ENCODE data around the gene CATSPERE.

CATSPERE gene

DNA sequence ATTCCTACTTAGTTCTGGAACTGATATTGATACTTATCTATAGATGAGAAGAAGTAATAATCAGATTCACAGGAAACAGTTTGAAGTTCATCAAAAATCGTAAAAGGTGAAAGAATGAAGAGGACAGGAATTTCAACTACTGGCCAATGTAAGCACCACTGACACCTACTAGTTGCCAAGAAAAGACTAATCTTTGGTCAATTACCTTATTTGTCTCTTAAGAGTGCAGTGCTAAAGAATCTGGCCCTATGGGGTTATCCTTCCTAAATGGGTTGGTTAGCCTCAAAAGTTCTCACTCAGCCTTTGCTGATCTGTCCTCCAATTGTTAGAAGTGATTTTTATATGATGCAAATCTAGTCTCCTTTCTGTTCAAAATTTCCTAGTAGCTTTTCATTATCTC lies 38.9 kb upstream of the CATSPERE start:
- DNase-seq (ENCODE audit: extremely low read depth, insufficient read length), result no peak
- Histone ChIP-seq H3K36me3 (ENCODE audit: control insufficient read depth, insufficient read depth, low read length) (peaks cover 5% of the 10 kb centered on the region), H3K4me3 (replicated peaks; ENCODE audit: low read depth, low read length) (no peak overlapping the region), H3K27me3 (replicated peaks; ENCODE audit: control insufficient read depth, insufficient read depth, low read length) (no peaks in the 10 kb centered on the region)
- TF ChIP-seq, protein P1, sequence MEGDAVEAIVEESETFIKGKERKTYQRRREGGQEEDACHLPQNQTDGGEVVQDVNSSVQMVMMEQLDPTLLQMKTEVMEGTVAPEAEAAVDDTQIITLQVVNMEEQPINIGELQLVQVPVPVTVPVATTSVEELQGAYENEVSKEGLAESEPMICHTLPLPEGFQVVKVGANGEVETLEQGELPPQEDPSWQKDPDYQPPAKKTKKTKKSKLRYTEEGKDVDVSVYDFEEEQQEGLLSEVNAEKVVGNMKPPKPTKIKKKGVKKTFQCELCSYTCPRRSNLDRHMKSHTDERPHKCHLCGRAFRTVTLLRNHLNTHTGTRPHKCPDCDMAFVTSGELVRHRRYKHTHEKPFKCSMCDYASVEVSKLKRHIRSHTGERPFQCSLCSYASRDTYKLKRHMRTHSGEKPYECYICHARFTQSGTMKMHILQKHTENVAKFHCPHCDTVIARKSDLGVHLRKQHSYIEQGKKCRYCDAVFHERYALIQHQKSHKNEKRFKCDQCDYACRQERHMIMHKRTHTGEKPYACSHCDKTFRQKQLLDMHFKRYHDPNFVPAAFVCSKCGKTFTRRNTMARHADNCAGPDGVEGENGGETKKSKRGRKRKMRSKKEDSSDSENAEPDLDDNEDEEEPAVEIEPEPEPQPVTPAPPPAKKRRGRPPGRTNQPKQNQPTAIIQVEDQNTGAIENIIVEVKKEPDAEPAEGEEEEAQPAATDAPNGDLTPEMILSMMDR (IDR thresholded peaks at IDR 0.05; ENCODE audit: insufficient read depth, low read length, poor library complexity, severe bottlenecking), result no peak

DNA sequence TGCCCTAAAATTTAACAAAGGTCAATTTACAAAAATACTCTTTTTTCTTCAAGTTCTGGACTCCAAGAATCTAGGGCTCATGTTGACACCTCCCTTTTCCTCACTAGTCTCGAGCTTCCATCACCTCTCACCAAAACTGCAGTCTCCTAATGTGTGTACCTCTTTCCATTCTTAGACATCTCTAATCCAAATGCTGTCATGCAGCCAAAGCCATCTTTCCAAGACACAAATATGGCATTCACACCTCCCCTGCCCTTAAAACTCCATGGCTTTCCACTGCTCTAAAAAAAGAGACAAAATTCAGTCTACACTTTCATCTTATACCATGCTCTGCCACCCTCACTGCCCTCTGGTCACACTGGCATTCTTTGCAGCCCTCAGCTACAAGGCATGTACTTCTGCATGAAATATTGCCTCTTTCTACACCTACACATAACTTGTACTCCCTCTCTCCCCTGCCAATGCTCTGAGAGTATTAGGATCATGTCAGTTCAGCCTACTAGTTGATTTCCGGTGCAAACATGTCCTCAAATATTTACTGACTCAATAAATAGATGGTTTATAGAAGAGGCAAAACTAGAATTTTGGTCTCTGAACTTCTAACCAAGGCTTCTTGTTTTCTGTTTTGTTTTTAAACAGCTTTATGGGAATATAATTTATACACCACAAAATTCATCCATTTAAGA lies 36.3 kb upstream of the CATSPERE start:
- DNase-seq (ENCODE audit: extremely low read depth, insufficient read length), result no peak
- H3K27me3 ChIP-seq (replicated peaks; ENCODE audit: control insufficient read depth, insufficient read depth, low read length), result no peaks in the 10 kb centered on the region
- TF ChIP-seq, protein P1 (IDR thresholded peaks at IDR 0.05; ENCODE audit: insufficient read depth, low read length, poor library complexity, severe bottlenecking), result no peak
- H3K4me3 ChIP-seq (replicated peaks; ENCODE audit: low read depth, low read length), result no peak overlapping the region
- peaks cover 4% of the 10 kb centered on the region for H3K36me3 ChIP-seq (ENCODE audit: control insufficient read depth, insufficient read depth, low read length)

DNA sequence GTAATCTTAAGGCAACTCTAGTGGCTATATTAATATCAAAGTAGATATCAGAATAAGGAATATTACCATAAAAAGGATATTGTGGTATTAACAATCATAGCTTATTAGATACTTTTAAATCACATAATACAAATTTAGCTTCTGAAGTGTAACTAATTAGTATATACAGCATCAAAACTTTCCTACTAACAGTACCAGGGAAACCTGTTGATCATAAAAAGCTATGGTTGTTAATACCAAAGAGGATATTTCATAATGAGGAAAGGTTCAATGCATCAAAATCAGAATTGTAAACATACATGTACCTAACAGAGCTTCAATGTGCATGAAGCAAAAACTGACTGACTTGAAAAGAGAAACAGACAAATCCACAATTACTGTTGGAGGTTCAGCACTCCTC lies 33.4 kb upstream of the CATSPERE start:
- Histone ChIP-seq H3K36me3 (ENCODE audit: control insufficient read depth, insufficient read depth, low read length) (no peaks in the 10 kb centered on the region), H3K27me3 (replicated peaks; ENCODE audit: control insufficient read depth, insufficient read depth, low read length) (no peaks in the 10 kb centered on the region), H3K4me3 (replicated peaks; ENCODE audit: low read depth, low read length) (no peak overlapping the region)
- DNase-seq (ENCODE audit: extremely low read depth, insufficient read length), result no peak
- TF ChIP-seq, protein P1 (IDR thresholded peaks at IDR 0.05; ENCODE audit: insufficient read depth, low read length, poor library complexity, severe bottlenecking), result no peak

DNA sequence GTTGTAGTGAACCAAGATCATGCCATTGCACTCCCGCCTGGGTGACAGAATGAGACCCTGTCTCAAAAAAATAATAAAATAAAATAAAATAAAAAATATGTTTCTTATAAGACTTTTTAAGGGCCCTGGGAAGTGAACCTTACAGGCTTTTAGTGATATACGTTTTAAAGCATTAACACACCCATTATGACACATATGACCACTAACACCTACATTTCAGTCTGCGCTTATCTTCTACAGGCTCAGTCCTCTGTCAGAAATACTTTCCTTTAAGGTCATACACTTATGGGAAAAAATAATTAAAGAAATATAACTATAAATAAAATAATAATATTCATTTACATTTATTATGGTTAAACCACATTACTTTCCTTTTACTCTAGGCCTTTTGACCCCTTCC lies 31.3 kb upstream of the CATSPERE start:
- Histone ChIP-seq H3K27me3 (replicated peaks; ENCODE audit: control insufficient read depth, insufficient read depth, low read length) (no peaks in the 10 kb centered on the region), H3K4me3 (replicated peaks; ENCODE audit: low read depth, low read length) (no peak overlapping the region), H3K36me3 (ENCODE audit: control insufficient read depth, insufficient read depth, low read length) (no peaks in the 10 kb centered on the region)
- TF ChIP-seq, protein P1 (IDR thresholded peaks at IDR 0.05; ENCODE audit: insufficient read depth, low read length, poor library complexity, severe bottlenecking), result no peak
- DNase-seq (ENCODE audit: extremely low read depth, insufficient read length), result no peak

DNA sequence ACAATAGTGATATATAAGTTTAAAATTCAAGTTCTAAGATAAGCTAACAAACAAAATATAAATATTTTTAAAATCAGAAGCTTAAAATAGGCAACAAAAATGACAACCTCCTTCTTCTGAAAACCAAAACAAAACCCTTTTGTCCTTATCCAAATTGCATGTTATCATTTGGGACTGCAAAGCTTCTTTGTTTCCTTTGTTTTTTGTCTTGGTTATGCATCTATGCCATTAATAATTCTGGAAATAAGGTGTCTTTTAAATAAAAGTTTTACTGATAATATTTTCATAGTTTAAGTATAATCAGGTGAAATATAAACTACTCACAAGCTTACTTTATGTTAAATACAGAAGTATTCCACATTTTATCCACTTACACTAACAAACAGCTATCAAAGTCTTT lies 29.9 kb upstream of the CATSPERE start:
- Histone ChIP-seq H3K36me3 (ENCODE audit: control insufficient read depth, insufficient read depth, low read length) (peaks cover 3% of the 10 kb centered on the region; the same call in 1 of the 2 replicates), H3K4me3 (replicated peaks; ENCODE audit: low read depth, low read length) (no peak overlapping the region), H3K27me3 (replicated peaks; ENCODE audit: control insufficient read depth, insufficient read depth, low read length) (no peaks in the 10 kb centered on the region)
- DNase-seq (ENCODE audit: extremely low read depth, insufficient read length), result no peak
- TF ChIP-seq, protein P1 (IDR thresholded peaks at IDR 0.05; ENCODE audit: insufficient read depth, low read length, poor library complexity, severe bottlenecking), result no peak

Measured in GM06990 (cell line).